ENCODE measurements around the gene MED29.

Gene MED29

DNA sequence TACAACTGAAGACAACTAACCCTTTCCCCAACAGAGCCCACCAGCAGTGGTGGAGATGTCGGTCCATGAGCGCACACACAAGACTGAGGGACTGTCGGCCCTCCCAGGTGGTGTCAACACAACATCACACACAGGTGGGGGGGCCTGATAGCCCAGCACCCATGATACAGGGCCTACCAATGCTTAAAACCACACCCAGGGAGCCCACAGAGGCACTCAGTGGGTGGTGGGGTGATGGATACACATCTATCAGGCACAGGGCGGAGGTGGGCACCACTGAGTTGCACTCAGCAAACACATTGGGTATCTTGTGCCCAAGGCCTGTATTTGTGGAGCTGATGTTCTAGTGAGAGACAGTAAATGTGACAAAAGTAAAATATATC, 8.5 kb downstream of the MED29 start:
- no peak for DNase-seq

GRCh38 chr19:39400061-39400460, 8.9 kb downstream of the MED29 start:
- DNase-seq = no peak

GRCh38 chr19:39401070-39401548, 9.9 kb downstream of the MED29 start:
- no peak for DNase-seq

- peak in 5 of 14 donors; percentile 8 to 45 (median 21) for DNase-seq
Measured at GRCh38 chr19:39401549-39402345, 10.6 kb downstream of the MED29 start.

DNA sequence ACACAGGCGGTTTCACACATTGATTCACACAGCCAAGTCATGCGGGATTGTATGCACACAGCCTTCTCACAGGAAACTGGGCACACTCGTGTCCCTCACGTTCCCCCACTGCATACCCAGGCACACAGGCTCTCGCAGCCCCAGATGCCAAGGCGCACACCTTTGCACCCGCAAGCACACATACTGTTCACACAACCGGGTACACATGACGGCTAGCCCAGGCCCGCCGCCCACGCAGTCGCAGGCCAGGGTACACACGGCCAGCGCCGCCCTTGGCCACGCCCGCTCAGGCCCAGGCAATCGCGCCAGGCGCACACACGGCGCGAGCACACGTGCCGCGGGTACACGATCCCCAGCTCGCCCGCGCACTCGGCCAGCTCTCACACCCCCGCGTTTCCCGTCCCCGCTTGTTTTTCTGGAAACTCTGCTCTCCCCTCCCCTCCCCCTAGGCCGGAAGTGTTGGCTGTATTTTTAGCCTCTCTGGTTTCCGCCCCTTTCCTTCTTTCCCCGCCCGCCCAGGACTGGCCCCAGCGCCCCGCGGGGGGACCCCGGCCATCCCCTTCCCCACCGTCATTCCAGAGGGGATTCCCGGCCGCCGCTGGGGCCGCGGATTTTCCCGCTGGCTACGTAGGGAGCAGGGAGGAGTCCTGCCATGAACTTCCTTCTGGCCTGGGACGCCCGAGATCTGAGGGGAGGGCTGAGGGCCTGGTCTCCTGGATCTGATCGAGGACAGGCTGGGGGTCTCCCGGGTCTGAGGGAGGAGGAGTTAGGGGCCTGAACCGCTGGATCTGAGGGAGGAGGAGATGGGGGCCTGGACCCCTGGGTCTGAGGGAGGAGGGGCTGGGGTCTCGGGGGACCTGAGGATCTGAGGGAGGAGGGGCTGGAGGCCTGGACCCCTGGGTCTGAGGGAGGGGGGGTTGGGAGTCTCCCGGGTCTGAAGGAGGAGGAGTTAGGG, 11.4 kb downstream of the MED29 start:
- peak in 12 of 14 donors; percentile 30 to 87 (median 68) for DNase-seq

- DNase-seq = peak in 13 of 14 donors; percentile 46 to 97 (median 68)
Measured at GRCh38 chr19:39403331-39404312, 12.4 kb downstream of the MED29 start.

GRCh38 chr19:39405261-39405957, 14.2 kb downstream of the MED29 start:
- peak in 2 of 14 donors; percentile 5 to 33 for DNase-seq

- DNase-seq = peak in 3 of 14 donors; percentile 74 to 85 (median 78)
Measured at GRCh38 chr19:39405958-39406655, 14.9 kb downstream of the MED29 start.

- peak in 13 of 14 donors; percentile 24 to 94 (median 78) for DNase-seq
Measured at GRCh38 chr19:39406656-39407409, 15.7 kb downstream of the MED29 start, which contains the start of gene ZFP36. ZFP36 (plus strand) TSS chr19:39406847; CDS start chr19:39406905, 58 bp downstream.

- DNase-seq = peak in 2 of 14 donors; percentile 55 to 66
Measured at GRCh38 chr19:39407410-39407659, 16.2 kb downstream of the MED29 start.

DNA sequence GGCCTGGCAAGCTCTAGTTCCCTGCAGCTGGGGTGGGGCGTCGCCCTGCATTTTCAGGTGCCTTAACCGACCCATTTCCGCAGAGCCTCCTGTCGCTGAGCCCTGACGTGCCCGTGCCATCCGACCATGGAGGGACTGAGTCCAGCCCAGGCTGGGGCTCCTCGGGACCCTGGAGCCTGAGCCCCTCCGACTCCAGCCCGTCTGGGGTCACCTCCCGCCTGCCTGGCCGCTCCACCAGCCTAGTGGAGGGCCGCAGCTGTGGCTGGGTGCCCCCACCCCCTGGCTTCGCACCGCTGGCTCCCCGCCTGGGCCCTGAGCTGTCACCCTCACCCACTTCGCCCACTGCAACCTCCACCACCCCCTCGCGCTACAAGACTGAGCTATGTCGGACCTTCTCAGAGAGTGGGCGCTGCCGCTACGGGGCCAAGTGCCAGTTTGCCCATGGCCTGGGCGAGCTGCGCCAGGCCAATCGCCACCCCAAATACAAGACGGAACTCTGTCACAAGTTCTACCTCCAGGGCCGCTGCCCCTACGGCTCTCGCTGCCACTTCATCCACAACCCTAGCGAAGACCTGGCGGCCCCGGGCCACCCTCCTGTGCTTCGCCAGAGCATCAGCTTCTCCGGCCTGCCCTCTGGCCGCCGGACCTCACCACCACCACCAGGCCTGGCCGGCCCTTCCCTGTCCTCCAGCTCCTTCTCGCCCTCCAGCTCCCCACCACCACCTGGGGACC, 16.6 kb downstream of the MED29 start:
- peak in 6 of 14 donors; percentile 32 to 75 (median 54) for DNase-seq

DNA sequence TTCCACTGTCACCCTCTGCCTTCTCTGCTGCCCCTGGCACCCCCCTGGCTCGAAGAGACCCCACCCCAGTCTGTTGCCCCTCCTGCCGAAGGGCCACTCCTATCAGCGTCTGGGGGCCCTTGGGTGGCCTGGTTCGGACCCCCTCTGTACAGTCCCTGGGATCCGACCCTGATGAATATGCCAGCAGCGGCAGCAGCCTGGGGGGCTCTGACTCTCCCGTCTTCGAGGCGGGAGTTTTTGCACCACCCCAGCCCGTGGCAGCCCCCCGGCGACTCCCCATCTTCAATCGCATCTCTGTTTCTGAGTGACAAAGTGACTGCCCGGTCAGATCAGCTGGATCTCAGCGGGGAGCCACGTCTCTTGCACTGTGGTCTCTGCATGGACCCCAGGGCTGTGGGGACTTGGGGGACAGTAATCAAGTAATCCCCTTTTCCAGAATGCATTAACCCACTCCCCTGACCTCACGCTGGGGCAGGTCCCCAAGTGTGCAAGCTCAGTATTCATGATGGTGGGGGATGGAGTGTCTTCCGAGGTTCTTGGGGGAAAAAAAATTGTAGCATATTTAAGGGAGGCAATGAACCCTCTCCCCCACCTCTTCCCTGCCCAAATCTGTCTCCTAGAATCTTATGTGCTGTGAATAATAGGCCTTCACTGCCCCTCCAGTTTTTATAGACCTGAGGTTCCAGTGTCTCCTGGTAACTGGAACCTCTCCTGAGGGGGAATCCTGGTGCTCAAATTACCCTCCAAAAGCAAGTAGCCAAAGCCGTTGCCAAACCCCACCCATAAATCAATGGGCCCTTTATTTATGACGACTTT, 17.4 kb downstream of the MED29 start:
- DNase-seq = peak in 4 of 14 donors; percentile 29 to 60 (median 42)

DNA sequence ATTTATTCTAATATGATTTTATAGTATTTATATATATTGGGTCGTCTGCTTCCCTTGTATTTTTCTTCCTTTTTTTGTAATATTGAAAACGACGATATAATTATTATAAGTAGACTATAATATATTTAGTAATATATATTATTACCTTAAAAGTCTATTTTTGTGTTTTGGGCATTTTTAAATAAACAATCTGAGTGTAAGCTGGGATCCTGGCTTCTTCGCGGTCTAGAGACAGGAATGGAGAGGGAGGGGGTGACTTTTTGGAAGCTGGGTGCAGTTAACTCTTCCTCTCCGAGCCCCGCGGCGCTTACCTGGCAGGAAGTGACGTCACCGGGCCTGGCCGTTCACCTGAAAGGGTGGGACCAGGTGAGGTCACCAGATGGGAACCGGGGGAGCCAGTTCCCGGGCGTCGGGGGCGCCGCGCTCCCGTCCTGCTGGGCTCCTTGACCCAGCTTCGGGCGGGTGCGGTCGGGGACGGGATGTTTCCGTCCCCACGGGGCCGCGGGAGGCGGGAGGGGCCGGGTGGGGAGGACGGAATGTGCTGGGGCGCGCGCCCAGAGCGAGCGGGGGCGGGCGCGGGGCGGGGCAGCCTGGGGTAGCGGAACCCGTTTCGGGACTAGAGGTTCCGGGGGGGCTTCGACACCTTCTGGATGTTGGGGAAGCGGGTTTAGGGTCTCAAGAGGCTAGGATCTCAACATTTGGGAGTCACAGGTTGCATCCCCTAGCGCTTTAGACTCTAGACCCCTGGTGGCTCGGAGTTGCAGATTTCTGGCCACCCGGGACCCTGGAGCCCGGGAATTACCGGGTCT, 18.2 kb downstream of the MED29 start:
- peak in 12 of 14 donors; percentile 45 to 90 (median 76) for DNase-seq

DNA sequence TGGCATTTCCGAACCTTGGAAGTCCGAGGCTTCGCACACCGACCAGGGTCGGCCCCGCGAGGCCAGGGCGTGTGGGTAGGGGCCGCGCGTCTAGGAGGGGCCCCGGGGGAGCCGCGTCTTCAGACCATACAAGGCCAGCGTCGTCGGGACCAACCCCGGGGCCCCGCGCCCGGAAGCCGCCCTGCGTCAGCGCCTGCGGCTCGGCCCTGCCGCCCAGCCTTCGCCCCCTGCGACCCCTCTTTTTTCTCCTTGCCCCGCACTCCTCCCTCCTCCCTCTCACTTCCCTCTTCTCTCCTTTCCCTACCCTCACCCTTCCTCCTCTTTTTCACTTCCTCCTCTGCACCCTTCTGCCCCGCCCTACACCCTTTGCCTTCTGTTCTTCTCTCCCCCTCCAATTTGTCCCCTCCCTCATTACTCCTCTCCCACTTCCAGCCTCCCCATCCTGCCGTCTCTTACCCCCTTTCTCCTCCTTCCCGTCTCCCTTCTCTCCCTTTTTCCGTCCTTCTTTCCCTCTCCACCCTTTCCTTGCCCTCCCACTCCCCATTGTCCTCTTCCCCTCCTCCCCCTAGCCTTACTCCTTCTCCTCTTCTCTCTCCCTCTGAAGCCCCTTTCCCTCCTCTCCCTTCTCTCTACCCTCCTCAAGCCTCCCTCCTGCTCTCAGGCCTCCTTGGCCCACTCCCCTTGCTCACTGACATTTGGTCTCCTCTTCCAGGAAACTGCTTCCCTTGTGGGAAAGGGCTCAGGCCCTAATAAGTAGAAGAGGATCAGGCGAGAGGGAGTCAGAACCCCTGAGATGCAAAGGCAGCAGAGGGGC, 19.0 kb downstream of the MED29 start:
- peak in 10 of 14 donors; percentile 23 to 88 (median 65) for DNase-seq

DNA sequence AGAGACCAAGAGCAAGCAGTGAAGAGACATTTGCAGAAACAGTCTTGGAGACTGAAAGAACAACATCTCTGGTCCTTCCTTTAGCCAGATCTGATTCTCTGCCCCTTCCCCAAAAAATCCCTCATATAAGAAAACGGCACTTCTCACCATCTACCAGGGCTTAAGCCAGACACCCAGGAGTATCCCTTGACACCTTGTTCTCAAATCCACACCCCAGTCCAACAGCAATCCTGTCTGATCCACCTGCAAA, 19.6 kb downstream of the MED29 start:
- DNase-seq = no peak

GRCh38 chr19:39411081-39411831, 20.1 kb downstream of the MED29 start:
- peak in 9 of 14 donors; percentile 16 to 45 (median 30) for DNase-seq
